Measurements from ENCODE around the gene KCND2. TPM values are rescaled to one million over a fixed set of nuclear protein-coding genes. Genes with fewer than 3 reads are reported as not detected.

The KCND2 gene
- total RNA-seq, 1 donor from 2014 or later = 1.2 TPM

GRCh38 chr7:120304674-120305073, 31.7 kb downstream of the KCND2 start:
- Mint-ChIP-seq H3K27me3 (ENCODE audit: unreplicated experiment) (no peaks in the 10 kb centered on the region), H3K4me3 (ENCODE audit: unreplicated experiment) (no peak overlapping the region), H3K36me3 (ENCODE audit: unreplicated experiment) (no peaks in the 10 kb centered on the region), H3K27ac (ENCODE audit: unreplicated experiment) (no peak overlapping the region), H3K4me1 (ENCODE audit: low read depth, unreplicated experiment) (peaks cover 8% of the 10 kb centered on the region), H3K9me3 (ENCODE audit: unreplicated experiment) (no peaks in the 10 kb centered on the region)
- TF ChIP-seq CTCF (IDR thresholded peaks at IDR 0.05; ENCODE audit: partially characterized antibody, unreplicated experiment) = no peak
- DNase-seq = no peak

- no peak for DNase-seq
- H3K27ac Mint-ChIP-seq (ENCODE audit: unreplicated experiment) = no peak overlapping the region
- H3K4me1 Mint-ChIP-seq (ENCODE audit: low read depth, unreplicated experiment) = peaks cover 8% of the 10 kb centered on the region
Measured at GRCh38 chr7:120307991-120308545, 35.1 kb downstream of the KCND2 start.

GRCh38 chr7:120311028-120311788, 38.2 kb downstream of the KCND2 start:
- TF ChIP-seq CTCF (IDR thresholded peaks at IDR 0.05; ENCODE audit: partially characterized antibody, unreplicated experiment) = no peak
- Mint-ChIP-seq H3K36me3 (ENCODE audit: unreplicated experiment) (no peaks in the 10 kb centered on the region), H3K27me3 (ENCODE audit: unreplicated experiment) (no peaks in the 10 kb centered on the region), H3K4me3 (ENCODE audit: unreplicated experiment) (no peak overlapping the region), H3K9me3 (ENCODE audit: unreplicated experiment) (no peaks in the 10 kb centered on the region), H3K27ac (ENCODE audit: unreplicated experiment) (no peak overlapping the region), H3K4me1 (ENCODE audit: low read depth, unreplicated experiment) (no peaks in the 10 kb centered on the region)
- DNase-seq = no peak

More at GRCh38 chr7:120307991-120308545, 35.1 kb downstream of the KCND2 start:
- Mint-ChIP-seq H3K27me3 (ENCODE audit: unreplicated experiment) (no peaks in the 10 kb centered on the region), H3K9me3 (ENCODE audit: unreplicated experiment) (no peaks in the 10 kb centered on the region), H3K4me3 (ENCODE audit: unreplicated experiment) (no peak overlapping the region), H3K36me3 (ENCODE audit: unreplicated experiment) (no peaks in the 10 kb centered on the region)
- TF ChIP-seq CTCF (IDR thresholded peaks at IDR 0.05; ENCODE audit: partially characterized antibody, unreplicated experiment) = no peak

- H3K27ac Mint-ChIP-seq (ENCODE audit: unreplicated experiment) = no peak overlapping the region
- no peaks in the 10 kb centered on the region for H3K9me3 Mint-ChIP-seq (ENCODE audit: unreplicated experiment)
- no peak overlapping the region for H3K4me3 Mint-ChIP-seq (ENCODE audit: unreplicated experiment)
- no peaks in the 10 kb centered on the region for H3K4me1 Mint-ChIP-seq (ENCODE audit: low read depth, unreplicated experiment)
- TF ChIP-seq CTCF (IDR thresholded peaks at IDR 0.05; ENCODE audit: partially characterized antibody, unreplicated experiment) = no peak
- no peaks in the 10 kb centered on the region for H3K36me3 Mint-ChIP-seq (ENCODE audit: unreplicated experiment)
- DNase-seq = no peak
- H3K27me3 Mint-ChIP-seq (ENCODE audit: unreplicated experiment) = no peaks in the 10 kb centered on the region
Measured at GRCh38 chr7:120320218-120320961, 47.4 kb downstream of the KCND2 start.
